ENCODE results near the gene GHRH. TPM values are rescaled to one million over a fixed set of nuclear protein-coding genes. Genes with fewer than 3 reads are reported as not detected.

Gene GHRH
- total RNA-seq, 1 experiment from 2014 or later, result not detected

DNA sequence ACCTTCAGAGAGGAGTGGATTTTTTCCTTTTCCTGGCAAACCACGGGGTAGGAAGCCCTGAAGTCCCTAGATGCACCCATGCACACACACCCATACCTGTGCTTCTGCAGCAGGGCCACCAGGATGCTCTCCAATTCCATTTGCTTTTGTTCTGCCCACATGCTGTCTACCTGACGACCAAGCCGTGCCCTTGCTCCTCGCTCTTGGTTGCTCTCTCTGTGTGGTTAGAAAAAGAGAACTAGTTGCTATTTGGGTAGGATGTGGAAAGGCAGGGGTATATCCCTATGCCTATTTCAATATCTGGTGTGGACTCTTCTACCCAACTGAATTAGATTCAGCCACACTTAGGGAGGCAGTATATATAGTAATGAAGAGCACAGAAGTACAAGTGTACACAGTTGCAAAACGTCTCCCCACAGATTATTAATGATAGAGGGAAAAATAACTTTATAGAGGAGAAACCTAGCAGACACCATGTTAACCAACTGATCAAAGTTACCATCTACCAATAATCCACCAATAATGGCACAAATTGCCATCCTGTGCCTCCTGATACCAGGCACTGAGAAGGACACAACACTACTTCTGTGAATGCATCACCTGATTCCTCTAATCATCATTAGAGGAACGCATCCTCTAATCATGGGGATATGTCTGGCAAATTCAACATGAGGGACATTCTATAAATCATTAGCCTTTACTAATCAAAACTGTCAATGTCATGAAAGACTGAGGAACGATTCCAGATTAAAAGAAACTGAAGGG, 7.3 kb downstream of the GHRH start:
- Histone ChIP-seq H3K23ac (ENCODE audit: insufficient read length, low read depth, low read length) (no peak overlapping the region), H3K27ac (ENCODE audit: insufficient read length, low read depth, low read length) (no peak overlapping the region), H2AFZ (ENCODE audit: low read length) (no peak overlapping the region), H2BK15ac (ENCODE audit: low read depth, low read length) (no peak overlapping the region), H3T11ph (ENCODE audit: low read length) (no peak overlapping the region), H2AK5ac (ENCODE audit: insufficient read length, low read length) (no peak overlapping the region), H3K4ac (ENCODE audit: low read depth, low read length) (no peak overlapping the region), H2BK5ac (ENCODE audit: insufficient read length, low read length) (no peak overlapping the region), H3K27me3 (ENCODE audit: insufficient read depth, low read length) (no peaks in the 10 kb centered on the region), H3K79me1 (ENCODE audit: insufficient read depth, low read depth, low read length, poor library complexity, severe bottlenecking) (no peaks in the 10 kb centered on the region), H4K20me1 (ENCODE audit: control insufficient read depth, insufficient read depth, insufficient read length) (no peaks in the 10 kb centered on the region), H4K5ac (ENCODE audit: insufficient read length, low read depth, low read length) (no peak overlapping the region), H3K4me1 (ENCODE audit: insufficient read depth, low read length) (peaks cover 3% of the 10 kb centered on the region; the same call in 1 of the 2 replicates), H3K4me2 (ENCODE audit: insufficient read depth, insufficient read length, low read length) (no peak overlapping the region), H4K91ac (ENCODE audit: insufficient read length, low read depth, low read length) (no peak overlapping the region), H2BK12ac (ENCODE audit: insufficient read length, low read depth, low read length) (no peak overlapping the region), H3K9ac (ENCODE audit: extremely low read depth, insufficient read length, low read length) (no peak overlapping the region), H3K23me2 (ENCODE audit: insufficient read length, low read depth, low read length, poor library complexity, severe bottlenecking) (no peaks in the 10 kb centered on the region), H4K8ac (replicated peaks; ENCODE audit: insufficient read length, low read depth, low read length) (no peak overlapping the region), H3K14ac (ENCODE audit: insufficient read depth, low read length) (no peak overlapping the region), H3K9me3 (ENCODE audit: control insufficient read depth, low read depth, low read length) (no peaks in the 10 kb centered on the region), H2BK120ac (ENCODE audit: low read depth, low read length, poor library complexity, severe bottlenecking) (no peak overlapping the region), H3K18ac (ENCODE audit: insufficient read length, low read depth, low read length) (no peak overlapping the region), H3K56ac (ENCODE audit: insufficient read length, low read depth, low read length) (no peak overlapping the region), H2BK20ac (ENCODE audit: low read depth, low read length, poor library complexity, severe bottlenecking) (no peak overlapping the region), H3K79me2 (ENCODE audit: insufficient read depth, low read length) (no peaks in the 10 kb centered on the region)
- Mint-ChIP-seq H3K4me3 (no peak overlapping the region), H3K27ac (no peak overlapping the region), H3K9me3 (peaks cover 6 to 11% of the 10 kb centered on the region in 2 experiments), H3K27me3 (ENCODE audit: low read depth) (peaks cover 1% of the 10 kb centered on the region), H3K36me3 (ENCODE audit: insufficient read depth in 1 of 3, low read depth in 3 of 3) (peaks cover 4 to 8% (median 6%) of the 10 kb centered on the region in 3 experiments; a peak in 5 of 7 replicates), H3K4me1 (peaks cover 40 to 49% of the 10 kb centered on the region in 2 experiments)
- TF ChIP-seq CTCF (conservative IDR thresholded peaks at IDR 0.05), result no peak
- WGBS (ENCODE audit: extremely low coverage, insufficient read length, low lambda C conversion rate), result no CpG with 5 or more reads among the region's 7 CpGs
- no peak for DNase-seq
